Mesodermal cell (in vitro differentiated cells): ENCODE measurements around the gene IL1B.

Experiments
- H3K27ac ChIP-seq: 2 replicates; pipeline ENCODE4 v1.7.0; 2013; ENCODE audit warnings: mild to moderate bottlenecking, low read depth, low read length, moderate library complexity; ENCODE audit not compliant: severe bottlenecking
- H3K36me3 ChIP-seq: 2 replicates; pipeline ENCODE4 v1.7.1; 2013; ENCODE audit warnings: mild to moderate bottlenecking, low read length, moderate library complexity; ENCODE audit not compliant: control insufficient read depth, insufficient read depth
- H3K4me1 ChIP-seq: one replicate; pipeline ENCODE4 v1.7.1; 2013; ENCODE audit warnings: mild to moderate bottlenecking, low read length; ENCODE audit not compliant: insufficient read depth, control insufficient read depth, poor library complexity, severe bottlenecking
- H3K4me3 ChIP-seq: 2 replicates; pipeline ENCODE4 v1.7.0; 2013; ENCODE audit warnings: low read length, control low read depth, mild to moderate bottlenecking; ENCODE audit not compliant: insufficient read depth, poor library complexity, severe bottlenecking; ENCODE audit errors: extremely low read depth
- H3K9me3 ChIP-seq: 2 replicates; pipeline ENCODE4 v1.7.1; 2013; ENCODE audit warnings: mild to moderate bottlenecking, low read length, moderate library complexity; ENCODE audit not compliant: control insufficient read depth
- WGBS, 2 experiments: methylation state at CpG; one replicate each; pipeline ENCODE4 v1.1.5; 2013; ENCODE audit warnings: missing lambda C conversion rate in 2 of 2; ENCODE audit not compliant: insufficient coverage in 2 of 2; 5-methylcytosine and 5-hydroxymethylcytosine counted together

IL1B gene

DNA sequence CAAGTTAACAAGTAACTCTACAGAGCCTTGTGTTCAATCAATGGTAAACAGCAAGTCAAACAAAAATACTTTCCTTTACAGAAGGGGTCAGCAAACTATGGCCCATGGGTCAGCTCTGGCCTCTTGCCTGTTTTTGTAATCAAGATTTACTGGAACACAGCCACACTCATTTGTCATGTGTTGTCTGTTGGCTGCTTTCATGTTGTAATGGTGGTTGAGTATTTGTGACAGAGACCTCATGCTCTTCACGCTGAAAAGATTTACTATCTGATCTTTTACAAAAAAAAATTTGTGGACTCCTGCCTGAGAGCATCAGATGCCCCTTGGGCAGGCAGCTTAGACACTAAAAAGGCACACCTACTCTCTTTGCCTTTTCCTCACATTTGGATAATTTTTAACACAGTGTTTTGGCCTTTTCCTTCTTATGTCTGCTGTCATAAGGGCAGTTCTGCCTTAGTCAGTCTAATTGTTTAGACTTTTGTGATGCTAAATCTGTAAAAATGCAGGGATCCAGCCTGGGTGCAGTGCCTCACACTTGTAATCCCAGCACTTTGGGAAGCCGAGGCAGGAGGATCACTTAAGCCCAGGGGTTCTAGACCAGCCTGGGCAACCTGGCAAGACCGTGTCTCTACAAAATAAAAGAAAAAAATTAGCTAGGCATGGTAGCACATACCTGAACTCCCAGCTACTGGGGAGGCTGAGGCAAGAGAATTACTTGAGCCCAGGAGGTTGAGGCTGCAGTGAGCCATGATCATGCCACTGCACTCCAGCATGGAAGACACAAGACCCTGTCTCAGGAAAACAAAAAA lies 18.3 kb downstream of the IL1B start:
- no peaks in the 10 kb centered on the region for H3K36me3 ChIP-seq
- no peaks in the 10 kb centered on the region for H3K9me3 ChIP-seq
- H3K4me3 ChIP-seq = no peak overlapping the region
- peaks cover 7% of the 10 kb centered on the region for H3K4me1 ChIP-seq
- no peak overlapping the region for H3K27ac ChIP-seq
- 72 to 88% methylated on average over 1 to 3 of the region's 3 CpGs for WGBS, 2 experiments

DNA sequence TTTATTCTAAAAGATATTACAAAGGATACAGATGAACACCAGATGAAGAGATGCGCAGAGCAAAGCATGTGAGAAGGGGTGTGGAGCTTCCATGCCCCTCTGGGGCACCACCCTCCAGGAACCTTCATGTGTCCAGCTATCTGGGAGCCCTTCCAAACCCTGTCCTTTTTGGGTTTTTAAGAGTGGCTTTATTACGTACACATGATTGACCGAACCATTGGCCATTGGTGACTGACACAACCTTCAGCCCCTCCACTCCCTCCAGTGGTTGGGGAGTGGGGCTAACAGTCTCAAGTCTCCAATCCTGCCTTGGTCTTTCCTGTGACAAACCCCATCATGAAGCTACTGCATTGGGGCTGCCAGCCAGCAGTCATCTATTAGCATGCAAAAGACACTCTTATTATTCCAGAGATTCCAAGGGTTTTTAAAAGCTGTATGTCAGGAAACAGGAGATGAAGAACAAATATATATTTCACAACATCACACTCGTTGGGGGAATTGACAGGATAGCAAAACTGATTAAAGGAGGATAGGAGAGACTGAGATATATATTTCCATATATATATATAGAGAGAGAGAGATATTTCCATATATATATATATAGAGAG lies 19.4 kb downstream of the IL1B start:
- no peaks in the 10 kb centered on the region for H3K9me3 ChIP-seq
- WGBS, 2 experiments = 83% methylated on average over 1 of the region's 4 CpGs; no CpG with 5 or more reads in 1 of the 2 experiments
- no peak overlapping the region for H3K4me3 ChIP-seq
- no peaks in the 10 kb centered on the region for H3K36me3 ChIP-seq
- H3K4me1 ChIP-seq = peaks cover 13% of the 10 kb centered on the region
- H3K27ac ChIP-seq = no peak overlapping the region

DNA sequence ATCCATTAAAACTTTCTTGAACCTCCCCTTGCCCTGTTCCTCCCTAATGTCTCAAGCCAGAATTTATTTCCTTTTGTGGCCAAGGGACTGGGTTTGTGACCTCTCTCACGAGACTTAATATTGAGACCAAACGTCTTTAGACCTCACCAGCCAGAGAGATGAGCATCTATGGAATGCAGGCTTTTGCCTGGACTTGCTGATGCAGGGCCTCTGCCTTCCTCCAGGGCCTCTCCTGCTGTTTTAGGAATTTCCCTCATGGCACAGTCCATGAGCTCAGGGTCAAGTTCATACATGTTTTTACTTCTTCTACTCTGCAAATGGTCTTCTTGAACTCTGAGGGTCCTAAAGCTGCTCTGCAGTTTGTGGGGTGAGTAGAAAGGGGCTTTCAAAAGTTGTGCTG lies 22.3 kb downstream of the IL1B start:
- Histone ChIP-seq H3K36me3 (no peaks in the 10 kb centered on the region), H3K27ac (no peak overlapping the region), H3K4me1 (peaks cover 23% of the 10 kb centered on the region), H3K9me3 (no peaks in the 10 kb centered on the region), H3K4me3 (no peak overlapping the region)
- WGBS, 2 experiments = 39 to 60% methylated on average over 2 of the region's 2 CpGs

DNA sequence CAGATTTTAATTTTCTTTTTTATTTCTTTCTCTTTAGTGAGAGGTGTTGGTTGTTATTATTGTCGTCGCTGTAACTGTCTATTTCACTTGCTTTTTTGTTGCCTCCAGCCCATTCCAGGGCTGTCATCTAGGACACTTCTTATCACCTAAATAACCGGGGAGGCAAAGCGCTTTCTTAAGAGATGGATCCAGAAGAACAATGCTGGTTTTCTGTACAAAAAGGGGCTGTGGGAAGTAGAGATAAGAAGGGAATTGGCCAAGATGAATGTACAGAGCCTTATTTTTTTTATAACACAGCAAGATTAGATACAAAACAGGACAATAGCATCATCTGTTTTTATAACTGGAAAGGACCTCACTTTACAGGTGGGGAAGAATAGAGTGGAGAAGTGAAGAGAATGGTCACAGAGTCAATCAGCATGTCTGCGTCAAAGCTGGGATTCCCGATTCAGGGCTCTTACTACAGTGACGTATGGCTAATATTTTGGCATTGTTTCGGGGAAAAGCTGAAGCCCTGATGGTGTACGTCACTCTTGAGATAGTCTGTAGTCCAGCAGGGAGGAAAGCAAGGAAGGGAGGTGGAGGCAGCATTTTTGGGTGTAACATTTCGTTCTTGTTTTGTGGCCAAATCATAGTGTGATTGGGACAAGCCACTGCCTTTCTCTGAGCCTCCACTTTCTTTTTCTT lies 23.2 kb downstream of the IL1B start:
- no peaks in the 10 kb centered on the region for H3K36me3 ChIP-seq
- no peak overlapping the region for H3K27ac ChIP-seq
- H3K9me3 ChIP-seq = no peaks in the 10 kb centered on the region
- H3K4me1 ChIP-seq = peaks cover 23% of the 10 kb centered on the region
- 96 to 100% methylated on average over 4 to 5 of the region's 10 CpGs for WGBS, 2 experiments
- no peak overlapping the region for H3K4me3 ChIP-seq

DNA sequence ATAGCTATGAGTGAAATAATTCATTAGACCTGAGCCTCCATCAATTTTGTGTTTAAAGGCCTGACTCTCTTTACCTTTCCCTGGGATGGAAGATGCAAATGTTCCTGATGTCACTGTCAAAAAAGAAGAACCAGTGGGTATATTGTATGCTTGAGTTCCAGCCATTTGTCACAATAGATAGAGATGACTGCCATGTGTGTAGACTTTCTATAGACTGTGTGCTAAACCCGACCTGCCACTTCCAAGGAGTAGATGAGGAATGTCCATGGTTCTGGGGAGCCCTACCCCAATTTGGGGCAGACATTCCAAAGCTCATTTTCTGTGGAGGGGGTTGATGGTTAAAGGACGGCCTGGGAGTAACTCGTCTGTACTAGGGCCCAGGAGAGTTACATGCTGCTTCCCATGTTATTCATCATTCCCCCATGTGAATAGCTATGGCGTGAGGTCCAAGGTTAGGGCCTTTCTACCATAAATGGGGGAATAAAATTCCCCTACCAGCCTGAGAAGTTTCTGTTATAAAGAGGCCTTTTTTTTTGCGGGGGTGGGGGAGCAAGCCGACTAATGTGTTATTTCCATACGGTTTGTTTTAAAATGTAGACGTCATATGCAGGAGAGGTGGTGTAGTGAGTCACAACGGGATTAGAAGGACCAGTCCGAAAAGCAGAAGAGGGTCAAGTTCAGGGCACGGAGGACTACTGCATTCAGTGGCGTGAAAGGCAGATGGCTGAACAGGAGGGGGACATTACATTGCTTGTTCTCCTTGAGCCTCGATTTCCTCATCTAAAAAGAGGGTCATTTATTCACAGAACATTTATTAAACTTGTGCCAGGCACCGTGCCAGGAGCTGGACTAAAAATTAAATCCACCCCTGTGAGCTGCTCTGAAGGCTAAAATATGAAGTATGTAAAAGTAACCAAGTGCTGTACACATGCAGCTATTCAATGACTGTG lies 24.0 kb downstream of the IL1B start:
- no peaks in the 10 kb centered on the region for H3K36me3 ChIP-seq
- H3K27ac ChIP-seq = peak overlapping the region; percentile 17
- 63 to 65% methylated on average over 7 to 11 of the region's 14 CpGs for WGBS, 2 experiments
- no peak overlapping the region for H3K4me3 ChIP-seq
- peaks cover 23% of the 10 kb centered on the region for H3K4me1 ChIP-seq
- H3K9me3 ChIP-seq = peaks cover under 1% of the 10 kb centered on the region

DNA sequence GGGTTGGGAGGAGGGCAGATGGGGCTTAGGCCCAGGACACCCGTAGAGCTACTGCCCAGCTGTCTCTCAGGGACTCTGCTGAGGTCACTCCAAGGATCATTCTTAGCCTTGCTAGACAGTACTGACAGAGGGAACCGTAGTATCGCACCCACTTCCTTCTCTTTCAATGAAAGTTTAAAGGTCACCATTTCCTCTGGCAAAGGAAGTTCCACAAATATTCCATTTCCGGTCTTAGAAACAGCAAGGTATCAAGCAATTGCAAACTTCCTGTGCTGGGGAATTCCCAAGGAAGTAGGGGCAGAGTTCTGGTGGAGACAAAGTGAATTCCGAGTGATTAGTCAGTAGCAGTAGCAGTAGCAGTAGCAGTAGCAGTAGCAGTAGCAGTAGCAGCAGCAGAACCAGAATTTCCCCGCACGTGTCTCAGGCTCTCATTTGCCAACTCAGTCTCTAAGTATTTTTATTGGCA lies 24.7 kb downstream of the IL1B start:
- peak overlapping the region; percentile 70 for H3K27ac ChIP-seq
- 66 to 78% methylated on average over 3 to 6 of the region's 7 CpGs for WGBS, 2 experiments
- peaks cover 23% of the 10 kb centered on the region for H3K4me1 ChIP-seq

DNA sequence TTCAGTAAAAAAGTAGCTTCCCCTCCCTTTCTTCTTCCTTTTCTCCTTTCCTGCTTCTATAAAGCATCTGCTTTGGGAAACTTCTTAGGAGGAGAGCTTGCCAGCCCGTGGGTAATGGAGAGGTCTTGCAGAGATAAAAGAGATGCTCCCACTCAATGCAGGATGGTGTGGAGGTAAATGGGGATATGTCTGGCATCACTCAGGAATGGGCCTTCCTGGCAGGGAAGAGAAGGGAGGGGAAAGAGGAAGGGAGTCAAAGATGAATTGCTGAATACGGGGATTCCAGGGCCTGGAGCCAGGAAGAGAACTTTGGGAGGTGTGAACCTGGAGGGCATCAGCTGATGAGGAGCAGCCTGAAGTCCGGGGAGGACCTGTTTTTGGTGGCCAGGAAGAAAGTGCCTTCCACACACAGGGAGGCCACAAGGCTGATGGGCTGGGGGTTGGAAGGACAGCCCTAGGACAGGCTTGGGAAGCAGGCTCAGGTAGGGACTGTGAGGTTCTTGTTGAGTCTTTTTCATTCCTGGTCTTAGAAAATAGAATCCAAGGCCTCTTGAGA lies 25.2 kb downstream of the IL1B start:
- Histone ChIP-seq H3K27ac (peak overlapping the region; percentile 70), H3K36me3 (no peaks in the 10 kb centered on the region), H3K4me3 (no peak overlapping the region), H3K9me3 (peaks cover 4% of the 10 kb centered on the region), H3K4me1 (peaks cover 23% of the 10 kb centered on the region)
- 89 to 93% methylated on average over 2 to 3 of the region's 3 CpGs for WGBS, 2 experiments

More for the DNA sequence above, 24.7 kb downstream of the IL1B start:
- Histone ChIP-seq H3K36me3 (no peaks in the 10 kb centered on the region), H3K9me3 (peaks cover 4% of the 10 kb centered on the region), H3K4me3 (no peak overlapping the region)

DNA sequence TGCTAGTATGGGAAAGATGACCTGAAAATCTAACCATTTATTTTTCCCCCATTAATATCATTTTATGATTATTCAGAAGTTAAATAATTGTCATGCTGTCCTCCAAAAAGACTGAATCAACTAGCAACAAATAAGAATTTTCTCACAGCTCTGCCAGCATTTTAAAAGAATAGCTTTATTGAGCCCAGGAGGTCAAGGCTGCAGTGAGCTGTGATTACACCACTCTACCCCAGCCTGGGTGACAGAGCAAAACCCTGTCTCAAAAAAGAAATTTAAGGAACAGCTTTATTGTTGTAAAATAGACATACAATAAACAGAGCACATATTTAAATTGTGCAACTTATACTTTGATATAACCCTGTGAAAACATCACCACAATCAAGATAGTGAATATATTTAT lies 27.5 kb downstream of the IL1B start:
- Histone ChIP-seq H3K36me3 (no peaks in the 10 kb centered on the region), H3K4me1 (peaks cover 24% of the 10 kb centered on the region), H3K27ac (no peak overlapping the region), H3K9me3 (peaks cover 4% of the 10 kb centered on the region), H3K4me3 (no peak overlapping the region)

DNA sequence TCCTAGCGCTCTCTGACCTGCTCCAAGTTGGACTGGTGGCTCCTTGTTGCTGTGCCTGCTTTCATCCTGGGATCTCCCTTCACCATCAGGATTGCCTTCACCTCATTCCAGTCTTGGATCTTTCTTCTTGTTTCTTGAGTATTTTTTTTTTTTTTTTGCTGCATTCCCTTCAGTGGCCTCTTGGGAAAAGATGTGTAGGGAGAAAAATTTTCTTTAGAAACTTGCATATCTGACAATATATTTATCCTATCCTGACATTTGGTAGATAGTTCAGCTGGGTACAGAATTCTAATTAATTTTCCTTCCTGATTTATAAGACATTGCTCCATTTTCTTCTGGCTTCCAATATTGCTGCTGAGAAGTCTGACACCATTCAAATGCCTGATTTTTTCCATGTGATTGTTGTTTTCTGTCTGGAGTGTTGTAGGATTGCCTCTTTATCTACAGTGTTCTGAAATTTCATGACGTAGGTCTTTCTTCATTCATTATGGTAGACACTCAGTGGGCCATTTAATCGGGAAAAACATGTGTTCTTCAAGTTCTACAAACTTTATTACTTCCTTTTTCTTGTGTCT lies 29.3 kb downstream of the IL1B start:
- Histone ChIP-seq H3K4me3 (no peak overlapping the region), H3K36me3 (no peaks in the 10 kb centered on the region), H3K9me3 (peaks cover 4% of the 10 kb centered on the region), H3K4me1 (peaks cover 22% of the 10 kb centered on the region), H3K27ac (no peak overlapping the region)
- 88 to 90% methylated on average over 1 to 2 of the region's 3 CpGs for WGBS, 2 experiments
